ENCODE measurements around the gene IGSF3.

DNA sequence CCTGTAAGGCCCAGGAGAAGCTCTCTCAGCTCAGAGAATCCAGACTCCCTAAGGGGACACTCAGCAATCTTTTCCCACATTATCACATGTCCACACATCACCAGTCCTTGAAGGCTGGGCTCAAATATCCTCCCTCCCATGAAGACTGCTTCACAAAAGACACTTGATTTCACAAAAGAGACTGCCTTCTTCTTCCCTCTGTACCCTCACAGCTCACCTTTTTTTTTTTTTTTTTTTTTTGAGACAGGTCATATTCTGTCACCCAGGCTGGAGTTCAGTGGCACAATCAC, 98.2 kb downstream of the IGSF3 start:
- TF ChIP-seq, protein P1, sequence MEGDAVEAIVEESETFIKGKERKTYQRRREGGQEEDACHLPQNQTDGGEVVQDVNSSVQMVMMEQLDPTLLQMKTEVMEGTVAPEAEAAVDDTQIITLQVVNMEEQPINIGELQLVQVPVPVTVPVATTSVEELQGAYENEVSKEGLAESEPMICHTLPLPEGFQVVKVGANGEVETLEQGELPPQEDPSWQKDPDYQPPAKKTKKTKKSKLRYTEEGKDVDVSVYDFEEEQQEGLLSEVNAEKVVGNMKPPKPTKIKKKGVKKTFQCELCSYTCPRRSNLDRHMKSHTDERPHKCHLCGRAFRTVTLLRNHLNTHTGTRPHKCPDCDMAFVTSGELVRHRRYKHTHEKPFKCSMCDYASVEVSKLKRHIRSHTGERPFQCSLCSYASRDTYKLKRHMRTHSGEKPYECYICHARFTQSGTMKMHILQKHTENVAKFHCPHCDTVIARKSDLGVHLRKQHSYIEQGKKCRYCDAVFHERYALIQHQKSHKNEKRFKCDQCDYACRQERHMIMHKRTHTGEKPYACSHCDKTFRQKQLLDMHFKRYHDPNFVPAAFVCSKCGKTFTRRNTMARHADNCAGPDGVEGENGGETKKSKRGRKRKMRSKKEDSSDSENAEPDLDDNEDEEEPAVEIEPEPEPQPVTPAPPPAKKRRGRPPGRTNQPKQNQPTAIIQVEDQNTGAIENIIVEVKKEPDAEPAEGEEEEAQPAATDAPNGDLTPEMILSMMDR (IDR thresholded peaks at IDR 0.05 in 8 of 11, conservative IDR thresholded peaks at IDR 0.05 in 3 of 11) = no peak
- TF ChIP-seq POLR2A (IDR thresholded peaks at IDR 0.05) = no peak
